Measurements from ENCODE around the gene DDX1. TPM values are rescaled to one million over a fixed set of nuclear protein-coding genes. Genes with fewer than 3 reads are reported as not detected.

DDX1 gene
- total and polyA plus RNA-seq, 2 experiments from 2014 or later = 72.6 to 101 TPM

DNA sequence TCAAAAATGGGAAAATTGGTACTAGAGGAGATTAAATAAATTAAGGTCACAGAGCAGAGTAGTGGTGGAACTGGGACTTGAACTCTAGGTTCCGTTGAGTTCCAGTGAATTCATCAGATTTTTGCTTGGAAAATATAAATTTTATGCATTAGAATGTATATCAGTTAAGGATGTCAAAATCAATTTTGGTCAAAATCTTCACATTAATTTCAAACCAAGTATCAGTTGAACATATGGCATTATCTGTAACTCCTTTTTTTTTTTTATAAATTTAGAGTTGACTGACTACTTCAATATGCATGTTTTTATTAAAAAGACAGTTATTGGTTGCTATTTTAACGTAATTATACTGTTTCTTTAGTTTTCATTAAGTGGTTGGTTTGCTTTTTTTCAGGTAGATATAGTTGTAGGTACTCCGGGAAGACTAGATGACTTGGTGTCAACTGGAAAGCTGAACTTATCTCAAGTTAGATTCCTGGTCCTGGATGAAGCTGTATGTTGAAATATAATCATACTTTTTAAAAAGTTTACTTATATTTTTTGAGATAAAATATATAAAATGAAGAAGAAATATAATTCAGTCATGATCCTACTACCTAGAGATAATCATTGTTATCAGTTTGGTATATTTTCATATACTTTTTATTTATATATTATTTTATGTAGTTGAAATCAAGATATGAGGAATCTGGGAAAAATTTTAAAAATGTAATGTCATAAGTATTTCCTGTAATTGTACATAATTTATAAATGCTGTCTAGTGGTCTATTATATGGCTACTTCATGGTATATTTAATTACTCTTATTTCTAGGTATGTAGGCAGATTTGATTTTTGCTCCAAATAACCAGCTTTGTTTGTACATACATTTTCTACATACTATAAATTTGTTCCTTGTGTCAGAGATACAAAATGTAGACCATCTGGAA, 25.4 kb downstream of the DDX1 start:
- in situ Hi-C loops (cut with MboI) = no loop called here
- no peaks in the 10 kb centered on the region for H3F3A ChIP-seq (ENCODE audit: insufficient read depth)
- peaks cover 19% of the 10 kb centered on the region for H3K79me2 ChIP-seq (ENCODE audit: insufficient read depth)
- H3K4me3 ChIP-seq = no peak overlapping the region
- H3K9ac ChIP-seq = no peak overlapping the region
- no peak overlapping the region for H2AFZ ChIP-seq
- no peaks in the 10 kb centered on the region for H4K20me1 ChIP-seq (ENCODE audit: insufficient read depth)
- TF ChIP-seq EZH2phosphoT487 (IDR thresholded peaks at IDR 0.05; ENCODE audit: insufficient read depth, low read depth) = no peak
- DNase-seq = no peak
- no peaks in the 10 kb centered on the region for H3K9me2 ChIP-seq (ENCODE audit: insufficient read depth)
- no peaks in the 10 kb centered on the region for H3K4me1 ChIP-seq (ENCODE audit: insufficient read depth)
- 96 to 99% methylated on average over 3 of the region's 3 CpGs for WGBS, 2 experiments (ENCODE audit: low coverage in 1 of 2, low lambda C conversion rate in 2 of 2, missing lambda C conversion rate in 2 of 2)
- H3K27me3 ChIP-seq (replicated peaks; ENCODE audit: insufficient read depth) = no peaks in the 10 kb centered on the region
- no peak overlapping the region for H3K27ac ChIP-seq
- H3K36me3 ChIP-seq (ENCODE audit: low read depth) = peaks cover 56% of the 10 kb centered on the region
- no peak overlapping the region for H3K4me2 ChIP-seq (ENCODE audit: unreplicated experiment)
- no peaks in the 10 kb centered on the region for H3K9me3 ChIP-seq (ENCODE audit: low read depth)

DNA sequence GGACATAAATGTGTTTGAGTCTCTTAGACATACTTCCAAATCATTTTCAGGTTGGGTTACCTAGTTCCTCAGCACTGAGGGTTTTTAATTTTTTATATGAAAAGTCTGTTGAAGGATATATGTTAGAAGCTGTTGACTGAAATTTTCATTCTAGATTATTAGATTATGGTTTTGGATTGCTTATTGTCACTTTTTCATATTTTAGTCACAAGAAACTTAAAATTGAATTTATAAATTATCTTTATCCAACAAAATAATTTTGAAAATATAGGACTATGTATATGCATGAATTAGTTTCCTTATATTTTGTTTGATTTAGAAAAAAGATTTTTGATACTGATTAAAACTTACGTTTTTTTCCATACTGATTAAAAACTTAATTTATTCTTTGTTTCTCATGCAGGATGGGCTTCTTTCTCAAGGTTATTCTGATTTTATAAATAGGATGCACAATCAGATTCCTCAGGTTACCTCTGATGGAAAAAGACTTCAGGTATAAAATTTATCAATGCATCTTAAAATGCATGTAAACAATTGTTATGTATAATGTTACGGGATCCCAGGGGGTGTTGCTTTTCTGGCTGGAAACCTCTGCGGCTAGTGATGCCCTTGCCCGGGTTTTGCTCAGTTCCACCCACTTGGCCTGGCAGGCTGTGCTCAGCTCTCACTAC, 26.2 kb downstream of the DDX1 start:
- Histone ChIP-seq H3K9me2 (ENCODE audit: insufficient read depth) (no peaks in the 10 kb centered on the region), H3K79me2 (ENCODE audit: insufficient read depth) (peaks cover 19% of the 10 kb centered on the region), H3K9ac (no peak overlapping the region), H4K20me1 (ENCODE audit: insufficient read depth) (no peaks in the 10 kb centered on the region), H3K4me1 (ENCODE audit: insufficient read depth) (no peaks in the 10 kb centered on the region), H3K36me3 (ENCODE audit: low read depth) (peaks cover 64% of the 10 kb centered on the region), H3K4me2 (ENCODE audit: unreplicated experiment) (no peak overlapping the region), H3K4me3 (no peak overlapping the region), H3K9me3 (ENCODE audit: low read depth) (no peaks in the 10 kb centered on the region), H3K27ac (no peak overlapping the region), H3F3A (ENCODE audit: insufficient read depth) (no peaks in the 10 kb centered on the region), H3K27me3 (replicated peaks; ENCODE audit: insufficient read depth) (no peaks in the 10 kb centered on the region), H2AFZ (no peak overlapping the region)
- 97 to 99% methylated on average over 4 of the region's 4 CpGs for WGBS, 2 experiments (ENCODE audit: low coverage in 1 of 2, low lambda C conversion rate in 2 of 2, missing lambda C conversion rate in 2 of 2)
- DNase-seq = no peak
- no peak for TF ChIP-seq EZH2 (IDR thresholded peaks at IDR 0.05; ENCODE audit: insufficient read depth, poor library complexity, severe bottlenecking)
- no peak for TF ChIP-seq EZH2phosphoT487 (IDR thresholded peaks at IDR 0.05; ENCODE audit: insufficient read depth, low read depth)
- in situ Hi-C loops (cut with MboI) = no loop called here

DNA sequence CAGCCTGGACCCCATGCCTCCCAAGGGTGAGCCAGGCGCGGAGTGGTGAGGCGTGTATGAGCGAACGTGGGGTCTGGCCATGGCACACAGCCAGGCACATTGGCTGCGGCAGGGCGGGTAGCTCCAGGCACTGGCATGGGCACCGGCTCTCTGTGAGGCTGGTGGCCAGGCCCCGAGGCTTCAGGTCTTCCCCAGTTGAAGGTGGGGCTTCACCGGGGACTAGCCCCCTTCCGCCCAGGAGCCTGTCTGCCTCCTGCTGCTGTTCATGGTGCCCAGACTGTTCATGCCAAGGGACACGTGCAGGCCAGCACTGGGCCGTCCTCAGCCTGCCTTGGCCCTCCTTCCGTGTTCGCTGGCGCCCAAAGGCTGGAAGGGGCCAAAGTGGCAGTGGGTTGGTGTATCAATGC, 26.8 kb downstream of the DDX1 start:
- no peaks in the 10 kb centered on the region for H3F3A ChIP-seq (ENCODE audit: insufficient read depth)
- no peaks in the 10 kb centered on the region for H3K27me3 ChIP-seq (replicated peaks; ENCODE audit: insufficient read depth)
- H3K9ac ChIP-seq = no peak overlapping the region
- H3K4me3 ChIP-seq = no peak overlapping the region
- no peaks in the 10 kb centered on the region for H3K9me3 ChIP-seq (ENCODE audit: low read depth)
- H4K20me1 ChIP-seq (ENCODE audit: insufficient read depth) = no peaks in the 10 kb centered on the region
- H3K4me2 ChIP-seq (ENCODE audit: unreplicated experiment) = no peak overlapping the region
- WGBS, 2 experiments (ENCODE audit: low coverage in 1 of 2, low lambda C conversion rate in 2 of 2, missing lambda C conversion rate in 2 of 2) = 88 to 89% methylated on average over 16 of the region's 16 CpGs
- no peaks in the 10 kb centered on the region for H3K9me2 ChIP-seq (ENCODE audit: insufficient read depth)
- H3K27ac ChIP-seq = no peak overlapping the region
- no peak for DNase-seq
- in situ Hi-C loops (cut with MboI) = no loop called here
- H3K36me3 ChIP-seq (ENCODE audit: low read depth) = peaks cover 69% of the 10 kb centered on the region
- H2AFZ ChIP-seq = no peak overlapping the region
- no peaks in the 10 kb centered on the region for H3K4me1 ChIP-seq (ENCODE audit: insufficient read depth)
- TF ChIP-seq EZH2phosphoT487 (IDR thresholded peaks at IDR 0.05; ENCODE audit: insufficient read depth, low read depth) (no peak), EZH2 (IDR thresholded peaks at IDR 0.05; ENCODE audit: insufficient read depth, poor library complexity, severe bottlenecking) (no peak)
- H3K79me2 ChIP-seq (ENCODE audit: insufficient read depth) = peaks cover 19% of the 10 kb centered on the region

DNA sequence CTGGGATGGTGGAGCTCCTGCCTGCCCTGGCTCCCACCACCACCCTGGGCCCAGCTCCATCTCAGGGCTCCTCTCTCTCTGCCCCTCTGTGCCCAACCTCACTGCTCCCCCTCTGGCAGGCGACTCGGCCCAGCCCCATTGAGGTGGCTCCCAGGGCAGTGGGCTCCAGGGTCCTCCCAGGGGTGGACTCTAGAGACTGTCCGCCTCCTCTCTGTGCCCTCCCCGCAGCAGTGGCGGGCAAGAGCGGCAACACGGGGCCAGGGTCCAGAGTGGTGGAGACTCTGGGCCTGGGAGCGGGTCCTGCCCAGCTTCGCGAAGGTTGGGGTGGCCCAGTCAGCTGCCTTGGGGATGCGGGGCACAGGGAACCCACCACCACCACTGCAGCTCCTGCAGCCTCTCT, 27.4 kb downstream of the DDX1 start:
- no peak overlapping the region for H3K27ac ChIP-seq
- H3F3A ChIP-seq (ENCODE audit: insufficient read depth) = no peaks in the 10 kb centered on the region
- H3K4me3 ChIP-seq = no peak overlapping the region
- no peak overlapping the region for H2AFZ ChIP-seq
- H3K27me3 ChIP-seq (replicated peaks; ENCODE audit: insufficient read depth) = no peaks in the 10 kb centered on the region
- no peaks in the 10 kb centered on the region for H3K4me1 ChIP-seq (ENCODE audit: insufficient read depth)
- H3K4me2 ChIP-seq (ENCODE audit: unreplicated experiment) = no peak overlapping the region
- peaks cover 74% of the 10 kb centered on the region for H3K36me3 ChIP-seq (ENCODE audit: low read depth)
- DNase-seq = no peak
- H4K20me1 ChIP-seq (ENCODE audit: insufficient read depth) = no peaks in the 10 kb centered on the region
- peaks cover 17% of the 10 kb centered on the region for H3K79me2 ChIP-seq (ENCODE audit: insufficient read depth)
- H3K9me3 ChIP-seq (ENCODE audit: low read depth) = no peaks in the 10 kb centered on the region
- in situ Hi-C loops (cut with MboI) = no loop called here
- no peak for TF ChIP-seq EZH2 (IDR thresholded peaks at IDR 0.05; ENCODE audit: insufficient read depth, poor library complexity, severe bottlenecking)
- no peak for TF ChIP-seq EZH2phosphoT487 (IDR thresholded peaks at IDR 0.05; ENCODE audit: insufficient read depth, low read depth)
- 93 to 97% methylated on average over 3 to 11 of the region's 11 CpGs for WGBS, 2 experiments (ENCODE audit: low coverage in 1 of 2, low lambda C conversion rate in 2 of 2, missing lambda C conversion rate in 2 of 2)
- no peak overlapping the region for H3K9ac ChIP-seq
- H3K9me2 ChIP-seq (ENCODE audit: insufficient read depth) = no peaks in the 10 kb centered on the region

All from GM23248 (cell line).